HepG2 (cell line): ENCODE measurements around the gene GGA3. TPM values are rescaled to one million over a fixed set of nuclear protein-coding genes. Genes with fewer than 3 reads are reported as not detected.
A peak's percentile ranks its signal among the peaks of the same experiment; 100 is the strongest.

ENCODE experiments used
- ATAC-seq: fragments of 200-7000 bp; cut with Tn5 transposase; 3 replicates; pipeline ENCODE4 v1.9.1; 2020; ENCODE audit warnings: mild to moderate bottlenecking, moderate library complexity
- BruUV-seq: library from RNA; stranded (reverse); fragments of 400-500 nt; replicated peaks from 2 replicates; lab custom pipeline; 2021; lab: Mats Ljungman, UMichigan
- CTCF ChIA-PET: fragments of 300-600 bp; formaldehyde crosslinking; extraction: SDS; loops from one replicate; lab custom pipeline; 2021; ENCODE audit warnings: low total read pairs, inconsistent platforms, low intra/inter-chr PET ratio; lab: Yijun Ruan, JAX
- POLR2A ChIA-PET: fragments of 350-600 bp; sonication (Branson Sonifier 250); formaldehyde crosslinking; loops from one replicate; lab custom pipeline; 2020; ENCODE audit warnings: antibody characterized with exemption, inconsistent platforms; lab: Yijun Ruan, JAX
- DNase-seq: peaks from one replicate; pipeline ENCODE4 v3.0.0-alpha.2; 2015; ENCODE audit warnings: low spot score
- FAIRE-seq: peaks from 3 replicates; lab custom pipeline; 2011; peaks lifted over from hg19 to GRCh38; lab: Jason Lieb, UNC
- H2AFZ ChIP-seq: one replicate; pipeline ENCODE4 v1.6.1; 2011; ENCODE audit warnings: low read length, inconsistent platforms
- H3K27ac ChIP-seq: fragments of 300-600 bp; 3 replicates; pipeline ENCODE4 v1.8.0; 2011; ENCODE audit warnings: mixed run types, mild to moderate bottlenecking, mixed read lengths, low read length, inconsistent platforms; ENCODE audit not compliant: insufficient read depth; ENCODE audit errors: extremely low read length
- H3K27me3 ChIP-seq, 2 experiments: fragments of 200-600 bp in 1 of 2; 2 replicates in 1 of 2; 3 replicates in 1 of 2; pipeline versions ENCODE4 v1.6.0 to v1.8.0; 2011; ENCODE audit warnings: low read length in 2 of 2, mild to moderate bottlenecking in 2 of 2, moderate library complexity in 2 of 2, inconsistent platforms in 1 of 2; ENCODE audit not compliant: insufficient read depth in 2 of 2, control insufficient read depth in 1 of 2
- H3K36me3 ChIP-seq, 2 experiments: fragments of 200-600 bp in 1 of 2; replicated peaks in 1 of 2; 2 replicates in 1 of 2; 3 replicates in 1 of 2; pipeline versions ENCODE4 v1.5.1 to v1.8.0; 2011; ENCODE audit warnings: low read length in 2 of 2, inconsistent platforms in 1 of 2; ENCODE audit not compliant: insufficient read depth in 2 of 2, control insufficient read depth in 1 of 2
- H3K4me1 ChIP-seq: 2 replicates; pipeline ENCODE4 v1.5.1; 2012; ENCODE audit warnings: low read length, inconsistent platforms; ENCODE audit not compliant: insufficient read depth
- H3K4me2 ChIP-seq: 2 replicates; pipeline ENCODE4 v1.6.0; 2011; ENCODE audit warnings: low read depth, low read length, inconsistent platforms
- H3K4me3 ChIP-seq, 3 experiments: fragments of 200-600 bp in 1 of 3; sonication (generic), shearing (Covaris generic) in 1 of 3; replicated peaks in 1 of 3; 2 replicates each; pipeline ENCODE4 v1.5.1; 2011 to 2016; ENCODE audit warnings: low read length in 3 of 3, inconsistent platforms in 2 of 3, low read depth in 2 of 3, mild to moderate bottlenecking in 2 of 3, control low read depth in 1 of 3, mixed read lengths in 1 of 3; ENCODE audit not compliant: insufficient read depth in 1 of 3
- H3K79me2 ChIP-seq: one replicate; pipeline ENCODE4 v1.6.1; 2011; ENCODE audit warnings: low read length, inconsistent platforms; ENCODE audit not compliant: insufficient read depth
- H3K9ac ChIP-seq: 2 replicates; pipeline ENCODE4 v1.6.0; 2011; ENCODE audit warnings: mild to moderate bottlenecking, low read depth, low read length, inconsistent platforms; ENCODE audit not compliant: insufficient read depth
- H3K9me3 ChIP-seq: 2 replicates; pipeline ENCODE4 v1.5.1; 2012; ENCODE audit warnings: mild to moderate bottlenecking, low read length
- H4K20me1 ChIP-seq: 2 replicates; pipeline ENCODE4 v1.6.0; 2011; ENCODE audit warnings: inconsistent platforms, mild to moderate bottlenecking, low read length, moderate library complexity; ENCODE audit not compliant: insufficient read depth
- ARID4A ChIP-seq: sonication (generic); formaldehyde crosslinking; IDR thresholded peaks from 2 replicates; pipeline ENCODE4 v1.5.0; 2020; ENCODE audit warnings: mild to moderate bottlenecking, missing genetic modification reagents, borderline replicate concordance
- SIN3A ChIP-seq: IDR thresholded peaks from 2 replicates; pipeline ENCODE4 v1.6.1; 2011; ENCODE audit warnings: low read depth, mild to moderate bottlenecking, control low read depth, low read length, borderline replicate concordance
- TEAD2 ChIP-seq: sonication (generic); formaldehyde crosslinking; IDR thresholded peaks from 2 replicates; pipeline ENCODE4 v1.9.0; 2021; ENCODE audit warnings: missing genetic modification reagents
- ZBTB49 ChIP-seq: sonication (generic); formaldehyde crosslinking; IDR thresholded peaks from 2 replicates; pipeline ENCODE4 v1.4.0; 2020; ENCODE audit warnings: missing genetic modification reagents, borderline replicate concordance
- ZNF281 ChIP-seq: sonication (generic); formaldehyde crosslinking; IDR thresholded peaks from 2 replicates; pipeline ENCODE4 v1.4.0; 2020; ENCODE audit warnings: missing genetic modification reagents, borderline replicate concordance
- ZNF33B ChIP-seq: sonication (generic); formaldehyde crosslinking; IDR thresholded peaks from 2 replicates; pipeline ENCODE4 v1.5.1; 2020; ENCODE audit warnings: mild to moderate bottlenecking, missing genetic modification reagents
- ZNF446 ChIP-seq: sonication (generic); formaldehyde crosslinking; IDR thresholded peaks from 2 replicates; pipeline ENCODE4 v1.5.0; 2020; ENCODE audit warnings: mild to moderate bottlenecking, missing genetic modification reagents
- ZNF496 ChIP-seq: sonication (generic); formaldehyde crosslinking; IDR thresholded peaks from 2 replicates; pipeline ENCODE4 v1.8.1; 2023; ENCODE audit warnings: mild to moderate bottlenecking, moderate library complexity, missing genetic modification reagents; ENCODE audit not compliant: insufficient replicate concordance
- ZNF512 ChIP-seq: sonication (generic); formaldehyde crosslinking; IDR thresholded peaks from 2 replicates; pipeline ENCODE4 v1.4.0; 2020; ENCODE audit warnings: mild to moderate bottlenecking, missing genetic modification reagents
- ZNF839 ChIP-seq: sonication (generic); formaldehyde crosslinking; IDR thresholded peaks from 2 replicates; pipeline ENCODE4 v1.4.0; 2020; ENCODE audit warnings: missing genetic modification reagents, mild to moderate bottlenecking, borderline replicate concordance
- WGBS: methylation state at CpG from one replicate; pipeline ENCODE4 v1.1.6; 2017; ENCODE audit warnings: low lambda C conversion rate; 5-methylcytosine and 5-hydroxymethylcytosine counted together
- in situ Hi-C: cut with HindIII; loops from 2 replicates; pipeline ENCODE4 v1.10.0; 2017; ENCODE audit warnings: low pct_unique_long_range_greater_than_20kb; ENCODE audit not compliant: extremely low pct_ligation_motif_present
- intact Hi-C: fragments of 100-400 bp; cut with micrococcal nuclease; formaldehyde crosslinking; loops from one replicate; pipeline ENCODE4 v1.10.0; 2022; ENCODE audit not compliant: unreplicated experiment
- polyA plus RNA-seq, 8 experiments: library from polyadenylated mRNA; depleted of rRNA in 3 of 8; stranded (reverse) in 7 of 8; unstranded in 1 of 8; fragments of >200 nt; fragmentation: Illumina TruSeq in 4 of 8; extraction: Trizol in 4 of 8; gene quantifications; 2 replicates each; pipeline versions ENCODE4 v1.2.1 to v1.2.3, GENCODE V29; 2011 to 2016; ENCODE audit warnings: low read depth in 4 of 8, missing spikeins in 1 of 8, mixed read lengths in 1 of 8; ENCODE audit not compliant: insufficient read depth in 1 of 8
- total RNA-seq, 5 experiments: library from RNA; depleted of rRNA; stranded (reverse); fragments of >200 nt; fragmentation: Illumina TruSeq; extraction: Trizol; gene quantifications; 2 replicates each; pipeline ENCODE4 v1.2.3, GENCODE V29; 2016; ENCODE audit warnings: low read depth in 1 of 5
- TF ChIP-seq, protein P1 (sequence below): sonication (generic); formaldehyde crosslinking; IDR thresholded peaks from 2 replicates; pipeline ENCODE4 v1.4.0; 2020; ENCODE audit warnings: missing genetic modification reagents

The GGA3 gene
- total and polyA plus RNA-seq, 2 of the 13 experiments (the other 11 are each of a cell fraction or from before 2014, with no cell fraction given): 28.4 to 43.7 TPM

DNA sequence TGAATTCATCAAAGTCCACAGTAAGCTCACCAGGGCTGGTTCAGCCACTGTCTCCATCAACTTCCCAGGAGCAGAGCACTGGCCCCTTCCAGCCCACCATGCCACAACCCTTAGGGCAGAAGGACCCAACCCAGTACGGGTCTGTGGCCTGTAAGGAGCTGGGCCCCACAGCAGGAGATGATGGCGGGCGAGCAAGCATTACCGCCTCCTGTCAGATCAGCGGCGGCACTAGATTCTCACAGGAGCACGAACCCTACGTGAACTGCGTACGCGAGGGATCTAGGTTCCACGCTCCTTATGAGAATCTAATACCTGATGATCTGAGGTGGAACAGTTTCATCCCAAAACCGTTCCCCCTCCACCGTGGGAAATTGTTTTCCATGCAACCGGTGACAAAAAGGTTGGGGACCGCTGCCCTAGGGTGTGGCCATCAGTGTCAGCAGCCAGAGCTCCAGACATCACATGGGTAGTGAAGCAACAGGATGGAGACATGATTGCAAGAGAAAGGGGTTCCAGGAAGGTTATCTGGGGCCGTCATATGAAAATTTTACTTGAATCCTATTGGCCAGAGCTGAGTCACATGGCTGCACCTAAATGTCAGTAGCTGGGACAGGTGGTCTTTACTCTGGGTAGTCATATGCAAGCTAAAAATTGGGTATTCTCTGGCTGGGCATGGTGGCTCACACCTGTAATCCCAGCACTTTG is 40.2 kb upstream of the GGA3 start:
- H3K4me1 ChIP-seq: peaks cover 17% of the 10 kb centered on the region
- H3K27me3 ChIP-seq: no peaks in the 10 kb centered on the region
- H3K36me3 ChIP-seq: no peaks in the 10 kb centered on the region
- peak; percentile 25; the same call in 2 of the 3 replicates for ATAC-seq
- no TSS peak for BruUV-seq
- ChIA-PET POLR2A (no interaction called here), CTCF (no interaction called here)
- FAIRE-seq: no peak
- H2AFZ ChIP-seq: no peak overlapping the region
- no peak overlapping the region for H3K4me3 ChIP-seq
- intact Hi-C loops: no loop called here
- DNase-seq: no peak
- no peaks in the 10 kb centered on the region for H3K9me3 ChIP-seq
- no peak overlapping the region for H3K9ac ChIP-seq
- H3K4me2 ChIP-seq: no peak overlapping the region
- H4K20me1 ChIP-seq: no peaks in the 10 kb centered on the region
- in situ Hi-C loops: no loop called here
- no peak overlapping the region for H3K27ac ChIP-seq
- WGBS: 95% methylated on average over 17 of the region's 17 CpGs
- H3K79me2 ChIP-seq: no peaks in the 10 kb centered on the region
- no peak for TF ChIP-seq SIN3A
- no peak for TF ChIP-seq ZNF446 (CRISPR knock-in tag)
- no peak for TF ChIP-seq ZNF839
- TF ChIP-seq ZNF496 (CRISPR knock-in tag): no peak
- no peak for TF ChIP-seq ZNF512 (CRISPR knock-in tag)
- TF ChIP-seq ZBTB49 (CRISPR knock-in tag): no peak
- TF ChIP-seq, protein P1, sequence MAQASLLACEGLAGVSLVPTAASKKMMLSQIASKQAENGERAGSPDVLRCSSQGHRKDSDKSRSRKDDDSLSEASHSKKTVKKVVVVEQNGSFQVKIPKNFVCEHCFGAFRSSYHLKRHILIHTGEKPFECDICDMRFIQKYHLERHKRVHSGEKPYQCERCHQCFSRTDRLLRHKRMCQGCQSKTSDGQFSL: no peak
- TF ChIP-seq ARID4A (CRISPR knock-in tag): no peak
- TF ChIP-seq ZNF281: no peak
- TF ChIP-seq ZNF33B (CRISPR knock-in tag): no peak
- TF ChIP-seq TEAD2: no peak
